ENCODE measurements around the gene BTG4. TPM values are rescaled to one million over a fixed set of nuclear protein-coding genes. Genes with fewer than 3 reads are reported as not detected.

BTG4 gene
- total and polyA plus RNA-seq, 9 of the 15 experiments (the other 6 are each of a cell fraction or from before 2014, with no cell fraction given), result not detected

- BruUV-seq (replicated peaks), result no TSS peak
- Histone ChIP-seq H3K79me2 (ENCODE audit: control insufficient read depth, insufficient read depth, low read length) (no peaks in the 10 kb centered on the region), H3K9me3 (replicated peaks; ENCODE audit: control insufficient read depth, insufficient read depth, low read depth, low read length) (no peaks in the 10 kb centered on the region), H3K4me2 (ENCODE audit: insufficient read depth, low read length) (no peak overlapping the region), H2AFZ (ENCODE audit: low read depth, low read length) (no peak overlapping the region), H3K4me3 (no peak overlapping the region), H3K4me1 (replicated peaks in 1 of 2; ENCODE audit: control insufficient read depth in 2 of 2, insufficient read depth in 2 of 2, low read length in 2 of 2) (no peaks in the 10 kb centered on the region), H3K36me3 (ENCODE audit: control insufficient read depth, insufficient read depth, low read length) (no peaks in the 10 kb centered on the region), H3K9me1 (ENCODE audit: control insufficient read depth, insufficient read depth, low read length) (no peaks in the 10 kb centered on the region), H3K9ac (ENCODE audit: insufficient read depth in 1 of 2, low read depth in 2 of 2, low read length in 2 of 2) (no peak overlapping the region), H3K27ac (ENCODE audit: extremely low read depth, low read depth, low read length) (no peak overlapping the region), H3K27me3 (ENCODE audit: control insufficient read depth in 2 of 2, insufficient read depth in 2 of 2, low read length in 2 of 2) (peaks cover 6 to 12% of the 10 kb centered on the region in 2 experiments; a peak in 3 of 5 replicates), H4K20me1 (replicated peaks; ENCODE audit: control insufficient read depth, insufficient read depth, low read length) (no peaks in the 10 kb centered on the region)
- DNase-seq (ENCODE audit: extremely low read depth in 1 of 4, low spot score in 3 of 4) (no peak), FAIRE-seq (no peak), ATAC-seq (no peak)
- in situ Hi-C loops (cut with MboI) (no loop called here), intact Hi-C loops (cut with micrococcal nuclease) (no loop called here)
- CTCF ChIA-PET (ENCODE audit: low intra/inter-chr PET ratio), result no interaction called here
- POLR2A ChIA-PET, result interaction anchor here (0.6 kb wide), 2 partner anchors 190 to 439 kb away, joined by 3 to 4 read pairs; no protein-coding TSS in a partner anchor
- TF ChIP-seq ZNF699 (CRISPR knock-in tag; IDR thresholded peaks at IDR 0.05; ENCODE audit: insufficient replicate concordance) (no peak), EGR1 (conservative IDR thresholded peaks at IDR 0.05) (no peak), FOXP1 (CRISPR knock-in tag; IDR thresholded peaks at IDR 0.05) (no peak), MLLT1 (IDR thresholded peaks at IDR 0.05) (no peak), LEF1 (IDR thresholded peaks at IDR 0.05) (no peak), BCOR (IDR thresholded peaks at IDR 0.05) (no peak), NFYB (IDR thresholded peaks at IDR 0.05; ENCODE audit: extremely low read depth, insufficient read length) (no peak), ZNF75A (CRISPR knock-in tag; IDR thresholded peaks at IDR 0.05) (no peak), CBX1 (IDR thresholded peaks at IDR 0.05; ENCODE audit: low read depth) (no peak), ILF3 (IDR thresholded peaks at IDR 0.05; ENCODE audit: borderline replicate concordance) (no peak), MTA3 (IDR thresholded peaks at IDR 0.05; ENCODE audit: borderline replicate concordance) (no peak), RHOXF2B (CRISPR knock-in tag; conservative IDR thresholded peaks at IDR 0.05) (no peak), GABPA (tag; conservative IDR thresholded peaks at IDR 0.05; ENCODE audit: low read depth) (no peak), MIER1 (IDR thresholded peaks at IDR 0.05; ENCODE audit: low read depth) (no peak), JUN (IDR thresholded peaks at IDR 0.05; ENCODE audit: borderline replicate concordance, low read depth, low read length) (no peak), JUN (CRISPR knock-in tag; IDR thresholded peaks at IDR 0.05; ENCODE audit: borderline replicate concordance) (no peak)
Measured at GRCh38 chr11:111531136-111531535, 18.9 kb upstream of the BTG4 start.

All from K562 (cell line).